HG03460 (cell line): ENCODE measurements around the gene RANBP3.
"Not testable (repeated sequence)": the region's sequence is repeated elsewhere in the genome, so short reads cannot be mapped to it uniquely, and the experiment has no call there.

Experiments used
- ATAC-seq: cut with Tn5 transposase; IDR thresholded peaks from one replicate; pipeline ENCODE4 v1.9.1; 2021; ENCODE audit not compliant: unreplicated experiment

The RANBP3 gene

GRCh38 chr19:5988517-5989387 lies 10.8 kb upstream of the RANBP3 start:
- no peak for ATAC-seq

- ATAC-seq = no peak
Observed at GRCh38 chr19:5987077-5987818, 9.3 kb upstream of the RANBP3 start.

DNA sequence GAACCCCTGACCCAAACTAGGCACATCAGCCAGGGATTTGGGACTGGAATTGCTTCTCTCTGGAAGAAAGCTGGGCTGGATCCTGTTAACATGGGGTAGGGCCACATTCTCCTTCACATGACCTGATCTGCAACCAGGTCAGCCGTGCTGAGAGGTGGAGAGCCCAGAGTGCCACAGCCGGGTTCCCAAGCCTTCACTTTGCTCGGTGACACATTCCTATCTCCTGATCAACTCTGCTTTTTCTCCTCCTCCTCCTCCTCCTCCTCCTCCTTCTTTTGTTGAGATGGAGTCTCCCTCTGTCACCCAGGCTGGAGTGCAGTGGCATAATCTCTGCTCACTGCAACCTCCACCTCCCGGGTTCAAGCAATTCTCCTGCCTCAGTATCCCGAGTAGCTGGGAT lies 7.9 kb upstream of the RANBP3 start:
- not testable (repeated sequence) for ATAC-seq

- no peak for ATAC-seq
Observed at GRCh38 chr19:5985098-5985783, 7.3 kb upstream of the RANBP3 start.

DNA sequence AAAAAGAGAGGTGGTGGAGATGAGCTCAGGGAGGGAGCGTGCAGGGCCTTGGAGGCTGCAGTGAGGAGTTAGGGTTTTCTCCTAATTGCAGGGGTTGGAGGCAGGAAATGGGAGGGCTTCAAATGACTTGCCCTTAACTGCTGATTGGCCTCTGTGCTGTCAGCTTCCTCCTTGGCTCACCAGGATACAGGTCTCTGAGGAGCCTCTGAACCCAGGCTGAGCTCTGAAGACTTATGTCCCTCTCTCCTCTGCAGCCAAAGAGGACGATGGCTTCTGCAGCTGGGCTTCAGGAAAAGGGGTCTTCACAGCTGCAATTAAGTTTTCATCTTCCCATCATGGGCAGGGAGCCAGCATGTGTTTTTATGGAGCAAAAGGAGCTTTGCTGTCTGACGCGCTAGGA lies 6.7 kb upstream of the RANBP3 start:
- ATAC-seq = no peak

DNA sequence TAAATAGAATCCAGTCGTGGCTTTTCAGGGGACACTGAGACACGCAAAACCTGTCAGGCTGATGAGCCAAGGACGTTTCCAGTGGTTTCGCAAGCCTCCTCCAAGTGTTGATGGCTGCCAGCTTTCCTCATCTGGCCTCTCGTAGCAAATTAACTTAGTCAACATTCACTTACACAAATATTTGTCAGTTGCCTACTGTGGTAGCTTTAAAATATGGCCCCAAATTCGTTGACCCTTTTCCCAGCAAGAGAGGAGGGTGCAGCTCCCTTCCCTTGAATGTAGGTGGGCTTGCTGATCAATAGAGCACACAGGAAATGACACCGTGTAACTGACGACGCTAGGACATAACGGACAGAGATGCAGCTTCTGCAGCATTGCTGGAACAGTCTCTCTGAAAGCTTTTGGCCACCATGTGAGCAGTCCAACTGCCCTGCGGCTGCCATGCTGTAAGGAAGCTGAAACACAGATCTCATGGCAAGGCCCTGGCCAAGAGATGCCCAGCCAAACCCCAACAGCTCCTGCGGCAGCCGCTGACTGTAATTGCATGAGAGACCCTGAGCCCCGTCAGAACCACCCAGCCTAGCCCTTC lies 5.5 kb upstream of the RANBP3 start:
- ATAC-seq = no peak

DNA sequence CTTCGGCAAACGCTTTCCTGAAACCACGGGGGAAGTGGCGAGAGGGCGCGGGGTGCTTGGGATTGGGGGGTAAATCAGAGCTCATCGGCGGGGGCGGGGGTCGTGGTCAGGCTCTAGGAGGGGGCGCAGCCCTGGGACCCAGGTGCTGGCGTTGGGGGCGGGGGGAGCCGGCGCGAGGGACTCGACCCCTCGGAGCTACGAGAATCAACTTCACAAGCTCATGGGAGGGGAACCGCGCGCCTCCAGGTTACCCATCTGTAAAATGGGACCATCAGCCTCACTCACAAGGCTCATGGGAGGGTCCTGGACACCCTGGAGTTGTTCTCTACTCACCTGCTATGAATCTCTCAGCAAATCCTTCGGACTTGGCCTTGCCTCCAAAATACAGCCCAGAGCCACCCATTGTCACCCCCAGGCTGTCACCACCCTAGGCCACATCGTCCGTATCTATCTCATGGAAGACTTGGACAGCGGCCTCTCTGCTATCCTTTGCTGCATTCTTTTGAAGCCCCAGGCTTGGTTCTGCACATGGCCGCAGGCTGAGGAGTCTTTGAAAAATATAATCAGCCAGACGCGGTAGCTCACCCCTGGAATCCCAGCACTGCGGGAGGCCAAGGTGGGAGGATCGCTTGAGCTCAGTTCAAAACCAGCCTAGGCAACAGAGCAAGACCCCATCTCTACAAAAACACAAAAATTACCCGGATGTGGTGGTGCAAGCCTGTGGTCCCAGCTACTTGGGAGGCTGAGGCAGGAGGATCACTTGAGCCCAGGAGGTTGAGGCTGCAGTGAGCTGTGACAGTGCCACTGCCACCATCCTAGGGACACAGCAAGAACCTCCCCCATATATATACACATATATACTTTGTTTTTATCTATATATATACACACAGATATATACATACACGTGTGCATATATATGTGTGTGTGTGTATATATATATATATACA lies 939 bp upstream of the RANBP3 start:
- no peak for ATAC-seq

DNA sequence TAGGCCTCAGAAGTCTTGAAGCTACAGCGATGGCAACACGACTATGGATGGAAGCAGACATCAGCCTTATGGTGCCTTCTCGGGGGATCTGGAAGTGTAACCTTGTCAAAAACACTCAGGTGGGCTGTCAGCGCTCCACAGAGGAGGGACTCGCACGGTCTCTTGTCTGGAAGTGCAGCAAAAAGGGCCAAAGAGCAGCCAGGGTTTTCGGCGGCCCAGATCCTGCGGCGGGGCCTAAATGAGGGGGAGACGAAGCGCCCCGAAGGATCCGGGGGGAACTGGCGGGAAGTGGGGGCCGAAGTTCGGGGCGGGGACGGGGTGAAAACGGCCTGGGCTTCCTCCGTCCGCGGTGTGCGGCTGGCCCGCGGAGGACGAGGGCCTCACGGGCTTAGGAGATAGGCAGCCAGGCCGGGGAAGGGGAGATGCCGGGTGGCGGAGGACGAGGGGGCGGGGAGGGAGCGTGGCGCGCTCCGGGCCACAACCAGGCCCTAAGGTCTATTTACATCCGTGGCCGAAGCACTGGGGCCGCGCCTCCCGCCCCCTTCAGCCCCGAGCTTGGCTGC lies 637 bp downstream of the RANBP3 start:
- ATAC-seq = peak; percentile 10

DNA sequence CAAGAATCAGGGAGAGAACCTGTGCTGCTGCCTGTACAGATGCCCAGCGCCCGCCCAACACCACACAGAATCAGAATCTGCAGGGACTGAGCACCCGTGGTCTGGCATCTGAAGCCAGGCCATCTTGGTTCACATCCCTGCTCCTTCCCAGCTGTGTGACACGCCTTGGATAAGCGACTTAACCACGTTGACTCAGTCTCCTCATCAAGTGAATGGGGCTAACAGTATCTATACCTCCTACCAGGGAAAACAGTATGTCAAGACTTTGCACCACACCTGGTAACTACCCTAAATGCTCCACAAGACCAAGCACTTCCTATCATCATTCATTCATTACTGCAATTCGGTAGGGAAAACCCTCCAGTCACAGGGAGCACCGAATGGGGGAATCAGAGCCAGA lies 1.2 kb downstream of the RANBP3 start:
- no peak for ATAC-seq

DNA sequence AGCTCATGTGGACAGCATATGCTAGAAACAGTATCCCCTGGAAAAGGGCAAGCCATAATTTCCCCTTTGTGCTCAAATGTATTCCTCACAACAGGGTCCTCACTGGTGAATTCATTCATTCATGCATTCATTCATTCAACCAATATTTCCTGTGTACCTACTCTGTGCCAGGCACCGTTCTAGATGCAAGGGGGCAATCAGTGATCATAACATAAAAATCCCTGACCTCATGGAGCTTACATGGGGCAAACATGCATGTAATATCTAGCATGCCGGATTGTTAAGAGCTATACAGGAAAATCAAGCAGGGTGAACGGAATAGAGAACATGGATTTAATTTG lies 2.6 kb downstream of the RANBP3 start:
- no peak for ATAC-seq

DNA sequence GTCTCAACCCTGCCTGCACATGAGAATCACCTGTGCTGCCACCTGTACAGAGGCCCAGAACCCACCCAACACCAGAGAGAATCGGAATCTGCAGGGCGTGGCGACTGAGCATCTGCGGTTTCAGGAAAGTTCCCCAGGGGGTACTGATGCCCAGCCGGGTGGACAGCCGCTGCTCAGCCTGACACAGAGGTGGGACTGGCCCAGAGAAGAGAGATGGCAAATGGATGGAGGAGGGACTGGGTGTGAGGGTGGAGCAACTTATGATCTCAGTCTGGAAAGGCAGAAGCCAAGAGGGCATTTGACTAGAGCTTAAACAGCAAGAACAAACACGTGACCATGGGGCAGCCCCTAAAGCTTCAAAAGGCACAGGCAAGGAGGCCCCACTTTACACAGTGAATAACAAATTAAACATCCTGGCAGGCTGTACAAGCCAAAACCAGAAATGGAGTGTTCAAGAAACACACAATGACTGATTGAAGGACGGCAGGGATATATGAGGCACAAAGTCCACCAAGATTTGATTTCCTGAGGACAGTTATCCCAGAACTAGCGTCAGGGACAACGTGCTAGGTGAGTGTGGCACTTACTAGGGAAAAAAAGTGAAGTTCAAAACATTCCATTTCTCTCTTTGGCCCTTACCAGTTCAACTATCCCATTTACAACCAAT lies 3.1 kb downstream of the RANBP3 start:
- ATAC-seq = no peak

DNA sequence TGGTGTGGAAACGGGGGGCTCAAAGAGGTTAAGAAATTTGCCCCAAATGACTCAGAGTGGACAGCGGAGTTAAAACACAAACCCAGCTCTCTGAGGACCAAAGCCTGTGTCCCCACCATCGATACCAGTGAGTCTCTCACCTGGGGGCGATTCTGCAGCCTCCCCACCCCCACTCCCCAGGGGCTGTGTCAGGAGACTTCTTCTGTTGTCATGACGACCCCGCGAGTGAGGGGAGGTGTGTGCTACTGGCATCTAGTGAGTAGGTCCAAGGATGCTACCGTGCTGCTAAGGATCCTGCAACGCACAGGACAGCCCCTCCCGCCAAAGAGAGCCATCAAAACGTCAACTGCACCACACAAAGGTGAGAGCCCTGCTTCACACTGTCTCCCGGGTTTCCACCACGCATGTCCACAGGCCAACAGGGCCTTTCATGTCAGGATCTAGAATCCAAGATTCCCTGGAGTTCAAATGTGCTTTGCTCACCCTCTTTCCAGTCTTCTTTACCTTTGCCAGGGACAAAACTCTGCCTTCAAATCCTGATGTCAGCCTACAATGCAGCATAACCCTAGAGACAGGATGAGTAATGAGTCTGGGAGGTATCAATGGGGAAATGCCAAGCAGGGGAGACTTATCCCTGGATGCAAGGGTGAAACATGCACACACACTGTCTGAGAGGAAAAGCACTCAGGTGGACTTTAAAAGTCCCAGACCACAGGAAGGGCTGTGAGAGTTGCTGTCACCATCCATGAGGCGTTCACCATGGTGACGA lies 3.9 kb downstream of the RANBP3 start:
- no peak for ATAC-seq

DNA sequence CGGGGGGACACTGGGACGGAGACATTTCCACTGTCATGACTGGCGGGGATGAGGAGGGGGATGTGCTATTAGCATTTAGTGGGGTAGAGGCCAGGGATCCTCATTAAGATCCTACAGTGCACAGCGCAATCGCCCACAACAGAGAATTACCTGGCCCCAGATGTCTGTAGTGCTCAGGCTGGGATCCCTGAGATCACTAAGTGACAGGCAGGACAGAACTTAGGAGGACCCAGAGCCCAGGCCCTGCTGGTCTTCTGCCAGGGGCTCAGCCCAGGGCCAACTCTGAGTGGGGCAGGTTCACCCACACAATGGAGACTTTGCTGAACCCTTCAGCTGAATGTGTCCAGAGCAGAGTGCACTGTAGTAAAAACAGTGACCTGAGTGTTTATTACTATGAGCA lies 4.6 kb downstream of the RANBP3 start:
- ATAC-seq = no peak

- ATAC-seq = no peak
Observed at GRCh38 chr19:5972355-5972731, 5.6 kb downstream of the RANBP3 start.

DNA sequence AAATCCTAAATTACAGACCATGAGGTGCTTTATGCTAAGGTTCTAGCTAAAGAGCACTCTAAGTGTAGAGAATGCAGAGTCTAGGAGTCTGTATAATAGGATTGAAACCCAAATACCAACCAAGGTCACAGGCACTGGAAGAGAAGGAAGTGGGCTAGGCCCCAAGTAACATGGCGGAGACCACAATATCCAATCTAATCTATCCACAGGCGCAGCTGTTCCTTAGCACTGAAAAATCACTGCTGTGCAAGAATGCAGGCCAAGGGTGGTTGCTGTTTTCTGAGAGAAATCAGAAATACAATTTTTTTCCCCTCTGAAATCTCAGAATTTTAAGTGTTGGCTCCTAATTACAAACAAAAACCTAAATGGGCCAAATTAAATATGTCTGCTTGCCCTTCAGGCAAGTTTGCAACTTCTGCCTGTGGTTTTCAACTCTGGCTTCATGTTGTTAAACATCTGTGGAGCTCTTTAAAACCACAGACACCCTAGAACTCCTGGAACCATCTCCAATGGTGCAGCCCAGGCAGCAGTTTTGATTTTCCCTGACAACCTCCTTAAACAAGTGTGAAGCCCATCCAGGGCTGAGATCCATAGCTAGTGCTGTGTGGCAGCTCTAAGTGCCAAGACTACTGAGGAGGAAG lies 6.1 kb downstream of the RANBP3 start:
- no peak for ATAC-seq

DNA sequence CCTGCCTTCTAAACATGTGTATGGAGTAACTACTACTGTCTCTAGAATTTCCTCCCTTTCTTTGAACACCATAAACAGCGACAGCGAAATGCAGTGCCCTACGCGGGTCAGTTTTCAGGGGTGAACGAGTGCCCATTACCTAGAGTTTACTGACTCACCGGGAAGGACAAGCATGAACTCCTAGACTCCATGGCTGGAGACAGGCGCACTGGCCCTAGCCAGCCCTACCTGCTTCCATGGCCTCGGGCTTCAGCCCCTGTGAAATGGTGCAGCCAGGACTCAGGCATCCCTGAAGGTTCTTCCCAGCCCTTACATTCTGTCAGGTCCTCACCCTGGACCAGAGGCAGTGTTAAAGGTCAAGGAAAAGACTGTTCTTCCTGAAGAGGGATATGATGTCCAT lies 8.5 kb downstream of the RANBP3 start:
- ATAC-seq = no peak

- no peak for ATAC-seq
Observed at GRCh38 chr19:5968431-5969373, 9.2 kb downstream of the RANBP3 start.
